IgD-negative memory B cell (primary cell): ENCODE measurements around the gene AQP1. TPM values are rescaled to one million over a fixed set of nuclear protein-coding genes. Genes with fewer than 3 reads are reported as not detected.

Experiments used
- H3K27ac Mint-ChIP-seq, 3 donors: one replicate each; pipeline ENCODE4 v1.8.0; 2020 to 2022; ENCODE audit warnings: mild to moderate bottlenecking in 3 of 3, mixed read lengths in 3 of 3, moderate library complexity in 1 of 3
- H3K27me3 Mint-ChIP-seq: one replicate; pipeline ENCODE4 v1.8.0; 2021; ENCODE audit warnings: mixed read lengths
- H3K36me3 Mint-ChIP-seq: one replicate; pipeline ENCODE4 v1.8.0; 2020; ENCODE audit warnings: mild to moderate bottlenecking, mixed read lengths
- H3K4me1 Mint-ChIP-seq, 3 donors: one replicate each; pipeline ENCODE4 v1.8.0; 2020 to 2022; ENCODE audit warnings: mixed read lengths in 3 of 3, mild to moderate bottlenecking in 1 of 3
- H3K4me3 Mint-ChIP-seq, 4 donors: one replicate each; pipeline ENCODE4 v1.8.0; 2020 to 2022; ENCODE audit warnings: mild to moderate bottlenecking in 4 of 4, mixed read lengths in 4 of 4, moderate library complexity in 3 of 4
- H3K9me3 Mint-ChIP-seq, 3 donors: one replicate each; pipeline ENCODE4 v1.8.0; 2020 to 2021; ENCODE audit warnings: mixed read lengths in 3 of 3, mild to moderate bottlenecking in 1 of 3
- polyA plus RNA-seq: library from polyadenylated mRNA; unstranded; fragments of 300-500 nt; fragmentation: Illumina TruSeq; gene quantifications from one replicate; pipeline ENCODE4 v1.2.3, GENCODE V29; 2021

The AQP1 gene
- polyA plus RNA-seq, 1 donor from 2014 or later, result not detected

DNA sequence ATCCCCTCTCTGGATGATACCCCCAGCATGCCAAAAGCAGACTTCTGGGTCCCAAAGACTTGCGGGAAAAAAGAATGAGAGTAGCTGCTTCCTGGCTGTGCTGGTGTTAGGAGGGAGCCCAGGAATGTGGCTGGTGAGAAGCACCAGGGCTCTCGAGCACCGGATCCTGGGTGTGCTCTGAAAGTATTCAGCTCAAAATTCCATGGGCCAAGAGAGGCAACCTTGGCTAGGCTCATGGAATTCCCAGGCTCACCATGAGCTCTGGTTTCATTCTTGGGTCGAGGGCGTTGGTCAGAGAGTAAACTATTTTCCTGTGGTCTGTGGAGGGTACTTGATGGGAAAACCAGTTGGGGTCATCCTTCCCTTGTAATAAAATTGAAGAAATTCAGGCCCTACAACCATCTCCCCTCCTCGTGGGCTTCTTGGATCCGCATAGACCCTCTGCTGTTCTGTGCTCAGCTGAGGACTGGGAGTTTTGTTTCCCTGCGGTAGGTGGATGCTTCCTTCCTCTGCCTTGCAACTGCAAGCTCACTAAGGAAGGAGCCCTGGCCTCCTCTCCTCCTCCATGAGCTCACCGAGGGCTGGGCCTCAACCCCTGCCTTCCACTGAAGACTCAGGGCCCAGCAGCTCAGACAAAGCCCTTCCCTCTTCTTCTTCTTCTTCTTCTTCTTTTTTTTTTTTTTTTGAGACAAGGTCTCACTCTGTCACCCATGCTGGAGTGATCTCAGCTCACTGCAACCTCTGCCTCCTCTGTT lies 34.5 kb upstream of the AQP1 start:
- Mint-ChIP-seq H3K36me3 (peaks cover 1% of the 10 kb centered on the region), H3K4me1 (no peaks in the 10 kb centered on the region), H3K27ac (no peak overlapping the region), H3K4me3 (no peak overlapping the region), H3K27me3 (no peaks in the 10 kb centered on the region), H3K9me3 (peaks cover 0 to 6% (median 0%) of the 10 kb centered on the region in 3 donors)

DNA sequence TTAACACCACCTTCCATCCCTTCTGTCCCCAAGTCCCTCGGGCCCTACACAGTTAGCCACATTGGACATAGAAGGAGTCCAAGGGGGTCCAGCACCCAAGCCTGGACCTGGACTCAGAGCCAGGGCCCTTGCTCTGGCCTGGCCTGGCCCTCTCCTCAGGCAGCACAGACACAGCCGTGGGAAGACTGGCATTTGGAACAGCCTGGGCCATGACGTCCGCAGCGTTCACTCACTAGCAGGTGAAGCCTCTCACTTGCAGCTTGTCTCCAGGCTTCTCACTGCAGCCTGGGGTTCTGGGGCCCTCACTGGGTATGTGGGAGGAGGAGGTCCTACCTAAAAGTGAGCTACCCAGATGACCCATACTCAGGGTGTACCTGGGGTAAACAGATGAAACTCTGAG lies 33.7 kb upstream of the AQP1 start:
- no peak overlapping the region for H3K27ac Mint-ChIP-seq
- no peaks in the 10 kb centered on the region for H3K27me3 Mint-ChIP-seq
- no peaks in the 10 kb centered on the region for H3K4me1 Mint-ChIP-seq
- H3K4me3 Mint-ChIP-seq, result no peak overlapping the region
- H3K9me3 Mint-ChIP-seq, result peaks cover 0 to 6% (median 0%) of the 10 kb centered on the region in 3 donors
- peaks cover 1% of the 10 kb centered on the region for H3K36me3 Mint-ChIP-seq

GRCh38 chr7:30879139-30880124 lies 32.2 kb upstream of the AQP1 start:
- no peaks in the 10 kb centered on the region for H3K4me1 Mint-ChIP-seq
- peaks cover 1% of the 10 kb centered on the region for H3K36me3 Mint-ChIP-seq
- H3K9me3 Mint-ChIP-seq, result peaks cover 0 to 6% (median 0%) of the 10 kb centered on the region in 3 donors
- no peak overlapping the region for H3K4me3 Mint-ChIP-seq
- no peak overlapping the region for H3K27ac Mint-ChIP-seq
- no peaks in the 10 kb centered on the region for H3K27me3 Mint-ChIP-seq

DNA sequence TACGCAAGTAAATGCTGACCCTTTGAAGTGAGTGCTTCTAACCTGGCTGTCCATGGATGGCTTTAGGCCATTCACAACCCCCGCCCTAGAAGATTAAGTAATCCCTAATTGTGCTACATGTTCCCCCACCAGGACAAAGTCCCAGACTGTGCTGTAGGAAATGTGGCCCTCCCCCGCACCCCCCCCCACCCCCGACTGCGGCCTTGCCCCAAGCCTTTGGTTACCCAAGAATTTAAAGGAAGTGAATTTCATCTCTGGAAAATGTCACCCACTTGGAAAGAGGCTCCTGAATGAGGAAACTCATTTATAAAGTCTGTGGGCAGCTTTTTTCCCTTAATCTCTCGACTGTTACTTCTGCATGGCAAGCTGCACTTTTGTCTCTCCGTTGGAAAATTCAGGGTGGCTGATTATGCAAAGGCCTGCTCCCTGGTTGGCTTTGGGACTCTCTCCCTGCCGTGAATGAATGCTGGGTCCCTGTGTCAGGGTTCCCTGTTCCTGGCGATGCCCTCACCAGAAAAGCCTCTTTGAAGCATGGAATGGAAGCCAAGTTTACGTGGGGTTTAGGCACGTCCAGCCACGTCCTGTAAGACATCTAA lies 31.4 kb upstream of the AQP1 start:
- Mint-ChIP-seq H3K27ac (no peak overlapping the region), H3K4me3 (no peak overlapping the region), H3K27me3 (no peaks in the 10 kb centered on the region), H3K4me1 (peaks cover 0 to 5% (median 0%) of the 10 kb centered on the region in 3 donors), H3K9me3 (no peaks in the 10 kb centered on the region), H3K36me3 (peaks cover 1% of the 10 kb centered on the region)

DNA sequence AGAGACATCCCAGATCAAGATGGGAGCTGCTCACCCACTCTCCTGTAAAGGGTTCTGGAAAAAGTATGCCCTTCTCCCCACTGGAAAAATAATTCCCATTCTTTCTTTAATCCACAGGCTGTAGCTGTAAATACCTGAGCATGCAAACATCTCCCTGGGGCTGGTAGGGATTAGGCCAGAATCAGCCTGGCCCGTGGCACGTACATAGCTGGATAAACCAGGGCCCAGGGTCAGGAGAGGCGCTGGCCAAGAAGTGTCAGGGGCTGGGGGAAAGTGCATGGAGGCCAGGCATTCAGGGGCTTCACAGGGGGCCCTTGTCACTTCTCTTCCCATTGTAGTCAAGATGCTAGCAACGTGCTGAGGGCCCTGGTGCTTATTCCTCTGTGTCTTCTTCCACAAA lies 30.7 kb upstream of the AQP1 start:
- Mint-ChIP-seq H3K27ac (no peak overlapping the region), H3K4me1 (peaks cover 0 to 5% (median 0%) of the 10 kb centered on the region in 3 donors), H3K9me3 (no peaks in the 10 kb centered on the region), H3K27me3 (no peaks in the 10 kb centered on the region), H3K4me3 (no peak overlapping the region), H3K36me3 (peaks cover 4% of the 10 kb centered on the region)

- H3K36me3 Mint-ChIP-seq, result peaks cover 4% of the 10 kb centered on the region
- H3K4me3 Mint-ChIP-seq, result peak overlapping the region in 1 of 4 donors; percentile 79
- peaks cover 0 to 5% (median 0%) of the 10 kb centered on the region in 3 donors for H3K4me1 Mint-ChIP-seq
- no peaks in the 10 kb centered on the region for H3K27me3 Mint-ChIP-seq
- H3K9me3 Mint-ChIP-seq, result no peaks in the 10 kb centered on the region
- H3K27ac Mint-ChIP-seq, result no peak overlapping the region
Measured at GRCh38 chr7:30881448-30881847, 30.2 kb upstream of the AQP1 start.

DNA sequence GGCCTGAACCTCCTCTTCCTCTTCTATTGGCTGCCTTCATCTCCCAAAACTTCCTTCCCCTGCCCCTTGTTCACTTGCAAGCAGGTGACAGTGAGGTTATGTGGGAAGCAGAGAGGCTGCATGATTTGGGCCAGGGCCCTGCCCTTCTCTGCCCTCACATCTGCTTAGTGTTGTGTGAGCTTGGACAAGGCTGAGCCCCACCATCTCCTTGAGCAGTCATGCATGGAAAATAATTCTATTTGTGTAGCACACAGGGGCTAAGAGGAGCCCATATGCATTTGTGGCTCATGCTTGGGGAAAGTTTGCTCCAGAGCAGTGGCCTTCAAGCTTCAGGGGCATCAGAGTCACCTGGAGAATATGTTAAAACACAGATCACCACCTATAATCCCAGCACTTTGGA lies 26.8 kb upstream of the AQP1 start:
- H3K27ac Mint-ChIP-seq, result peak overlapping the region in 1 of 3 donors; percentile 67
- no peaks in the 10 kb centered on the region for H3K27me3 Mint-ChIP-seq
- no peaks in the 10 kb centered on the region for H3K9me3 Mint-ChIP-seq

GRCh38 chr7:30886608-30887011 lies 25.0 kb upstream of the AQP1 start:
- no peak overlapping the region for H3K27ac Mint-ChIP-seq

More for the DNA sequence above, 26.8 kb upstream of the AQP1 start:
- H3K4me1 Mint-ChIP-seq, result peaks cover 0 to 5% (median 0%) of the 10 kb centered on the region in 3 donors
- peaks cover 4% of the 10 kb centered on the region for H3K36me3 Mint-ChIP-seq
- H3K4me3 Mint-ChIP-seq, result no peak overlapping the region

DNA sequence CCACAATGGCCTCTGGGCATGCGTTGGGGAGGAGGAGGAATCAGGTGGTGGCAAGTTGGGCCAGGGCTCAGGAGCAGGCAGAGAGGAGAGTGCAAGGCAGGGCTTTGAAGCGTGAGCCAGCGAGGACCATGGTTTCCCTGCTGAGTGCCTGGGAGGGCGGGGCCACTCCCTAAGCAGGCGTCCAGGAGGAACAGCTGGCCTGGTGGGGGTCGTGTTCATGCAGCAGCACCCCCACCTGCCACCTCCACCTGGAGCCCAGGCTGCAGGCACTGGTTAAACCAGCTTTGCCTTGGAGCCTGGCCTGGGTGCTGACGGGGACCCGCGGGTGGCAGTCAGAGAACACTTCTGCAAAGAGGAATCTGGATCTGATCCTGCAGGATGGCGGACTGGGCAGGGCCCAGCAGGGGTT lies 24.2 kb upstream of the AQP1 start:
- Mint-ChIP-seq H3K27ac (no peak overlapping the region), H3K9me3 (peaks cover 0 to 11% (median 6%) of the 10 kb centered on the region in 3 donors), H3K4me3 (no peak overlapping the region)

More at GRCh38 chr7:30886608-30887011, 25.0 kb upstream of the AQP1 start:
- peaks cover 4% of the 10 kb centered on the region for H3K36me3 Mint-ChIP-seq
- H3K27me3 Mint-ChIP-seq, result no peaks in the 10 kb centered on the region
- peaks cover 0 to 9% (median 5%) of the 10 kb centered on the region in 3 donors for H3K9me3 Mint-ChIP-seq
- H3K4me1 Mint-ChIP-seq, result peaks cover 0 to 5% (median 0%) of the 10 kb centered on the region in 3 donors
- H3K4me3 Mint-ChIP-seq, result no peak overlapping the region

GRCh38 chr7:30888747-30889146 lies 22.9 kb upstream of the AQP1 start:
- Mint-ChIP-seq H3K36me3 (peaks cover 3% of the 10 kb centered on the region), H3K4me1 (peaks cover 0 to 5% (median 0%) of the 10 kb centered on the region in 3 donors), H3K27me3 (no peaks in the 10 kb centered on the region), H3K4me3 (no peak overlapping the region), H3K9me3 (peaks cover 0 to 11% (median 6%) of the 10 kb centered on the region in 3 donors), H3K27ac (no peak overlapping the region)

More for the DNA sequence above, 24.2 kb upstream of the AQP1 start:
- Mint-ChIP-seq H3K27me3 (no peaks in the 10 kb centered on the region), H3K4me1 (peaks cover 0 to 5% (median 0%) of the 10 kb centered on the region in 3 donors), H3K36me3 (peaks cover 3% of the 10 kb centered on the region)

DNA sequence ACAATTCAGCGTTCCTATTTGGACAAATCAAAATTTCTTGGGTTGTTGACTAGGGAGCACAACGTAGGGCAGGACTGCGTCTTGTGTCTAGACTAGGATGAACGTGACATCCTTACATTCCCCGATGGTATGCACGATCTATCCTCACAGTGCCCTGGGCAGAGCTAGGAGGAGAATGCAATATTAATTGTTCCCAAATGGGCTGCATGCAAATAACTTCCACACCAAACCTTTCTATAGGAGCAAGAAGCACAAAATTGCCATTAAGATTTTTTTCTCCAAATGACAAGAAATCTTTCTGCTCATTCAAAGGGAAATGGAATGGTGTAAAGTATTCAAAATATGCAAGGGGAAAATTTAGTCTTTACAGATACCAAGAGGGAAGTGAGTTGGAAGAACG lies 21.4 kb upstream of the AQP1 start:
- peaks cover 3% of the 10 kb centered on the region for H3K36me3 Mint-ChIP-seq
- peaks cover 0 to 11% (median 6%) of the 10 kb centered on the region in 3 donors for H3K9me3 Mint-ChIP-seq
- no peaks in the 10 kb centered on the region for H3K4me1 Mint-ChIP-seq
- H3K27ac Mint-ChIP-seq, result no peak overlapping the region
- no peaks in the 10 kb centered on the region for H3K27me3 Mint-ChIP-seq
- H3K4me3 Mint-ChIP-seq, result no peak overlapping the region

DNA sequence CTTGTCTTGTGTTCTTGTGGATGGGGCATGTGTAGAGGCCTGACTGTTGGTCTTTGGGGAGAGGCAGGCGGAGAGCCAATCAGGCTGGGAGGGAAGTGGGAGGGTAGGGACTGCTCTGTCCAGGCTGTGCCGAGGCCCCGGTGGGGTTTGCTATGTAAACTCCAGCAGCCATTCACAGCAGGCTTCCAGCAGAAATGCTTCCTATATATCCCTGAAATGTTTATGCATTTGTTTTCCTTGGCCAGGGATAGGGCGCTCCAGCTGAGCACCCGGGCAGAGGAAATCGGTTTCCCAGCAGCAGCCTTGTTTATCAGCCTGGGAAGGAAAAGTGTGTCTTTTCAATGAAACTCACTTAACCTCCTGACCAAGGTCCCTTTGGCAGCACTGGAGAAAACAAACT lies 18.3 kb upstream of the AQP1 start:
- H3K9me3 Mint-ChIP-seq, result peaks cover 0 to 11% (median 6%) of the 10 kb centered on the region in 3 donors
- no peaks in the 10 kb centered on the region for H3K36me3 Mint-ChIP-seq
- H3K27me3 Mint-ChIP-seq, result no peaks in the 10 kb centered on the region
- no peak overlapping the region for H3K27ac Mint-ChIP-seq
- no peak overlapping the region for H3K4me3 Mint-ChIP-seq
- H3K4me1 Mint-ChIP-seq, result no peaks in the 10 kb centered on the region

DNA sequence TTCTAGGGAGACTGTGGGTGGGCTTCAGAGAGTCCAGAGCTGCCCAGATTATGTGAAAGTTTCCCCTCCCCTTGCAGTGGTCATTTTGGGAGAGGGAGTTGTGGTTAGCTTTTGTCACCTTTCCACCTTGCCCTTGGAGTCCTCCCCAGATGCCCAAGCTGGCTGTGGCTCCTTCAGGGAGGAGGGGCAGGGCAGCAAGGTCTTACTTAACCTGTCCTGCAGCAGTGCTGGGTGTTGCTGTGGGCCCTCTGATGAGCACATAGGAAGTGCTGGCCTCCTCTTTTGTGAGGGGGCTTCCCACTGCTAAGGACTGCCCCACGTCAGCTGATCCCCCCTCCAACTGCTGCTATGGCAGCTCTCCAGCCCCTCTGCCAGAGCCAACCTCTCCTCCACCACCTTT lies 17.6 kb upstream of the AQP1 start:
- Mint-ChIP-seq H3K36me3 (no peaks in the 10 kb centered on the region), H3K4me3 (no peak overlapping the region), H3K27me3 (no peaks in the 10 kb centered on the region), H3K4me1 (no peaks in the 10 kb centered on the region), H3K9me3 (peaks cover 0 to 11% (median 6%) of the 10 kb centered on the region in 3 donors), H3K27ac (no peak overlapping the region)

DNA sequence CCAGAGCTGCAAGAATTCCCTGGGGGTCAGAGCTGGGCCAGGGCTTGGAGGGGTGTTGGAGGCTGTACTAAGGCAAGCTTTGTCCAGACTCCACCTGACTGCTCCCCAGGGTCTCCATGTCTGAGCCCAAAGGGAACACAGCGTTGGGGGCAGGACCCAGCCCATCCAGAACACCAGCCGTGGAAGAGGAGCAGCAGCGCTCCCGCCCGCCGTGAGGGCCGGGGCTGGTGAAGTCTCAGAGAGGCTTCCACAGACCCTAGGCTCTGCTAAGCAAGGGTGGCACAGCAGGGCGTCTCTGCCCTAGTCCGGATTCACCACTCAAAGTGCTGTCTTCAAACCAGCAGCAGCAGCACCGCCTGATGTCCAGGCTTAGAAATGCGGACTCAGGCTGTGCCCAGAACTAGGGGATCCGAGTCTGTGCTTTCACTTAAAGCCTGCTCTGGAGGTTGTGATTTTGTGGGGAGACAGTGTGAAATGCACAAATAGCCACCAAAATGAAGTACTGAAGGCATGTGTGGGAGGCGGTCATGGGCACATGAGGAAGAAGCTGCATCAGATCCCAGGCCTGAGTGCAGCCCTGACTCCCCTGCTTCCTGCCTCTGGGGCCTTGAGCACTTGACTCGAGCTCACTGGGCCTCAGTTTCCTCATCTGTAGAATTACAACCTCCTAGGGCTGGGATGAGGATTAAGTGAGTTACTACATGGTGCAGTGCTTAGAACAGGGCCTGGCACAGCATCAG lies 16.6 kb upstream of the AQP1 start:
- Mint-ChIP-seq H3K9me3 (peaks cover 0 to 11% (median 6%) of the 10 kb centered on the region in 3 donors), H3K27ac (peak overlapping the region in 1 of 3 donors; percentile 39), H3K36me3 (no peaks in the 10 kb centered on the region), H3K4me1 (no peaks in the 10 kb centered on the region), H3K27me3 (no peaks in the 10 kb centered on the region), H3K4me3 (no peak overlapping the region)
